IMR-90 (cell line): Measurements from ENCODE around the gene SRBD1. TPM values are rescaled to one million over a fixed set of nuclear protein-coding genes. Genes with fewer than 3 reads are reported as not detected.

Source experiments
- ATAC-seq: fragments of 200-7000 bp; cut with Tn5 transposase; 2 replicates; pipeline ENCODE4 v1.9.1; 2020; ENCODE audit warnings: low read depth, mild to moderate bottlenecking, moderate library complexity
- BruUV-seq: library from RNA; stranded (reverse); fragments of 400-500 nt; replicated peaks from 2 replicates; lab custom pipeline; 2021; lab: Mats Ljungman, UMichigan
- CTCF ChIA-PET: fragments of 300-600 bp; formaldehyde crosslinking; extraction: SDS; loops from one replicate; lab custom pipeline; 2021; ENCODE audit warnings: antibody characterized with exemption; lab: Yijun Ruan, JAX
- POLR2A ChIA-PET: fragments of 300-600 bp; sonication (Branson Sonifier 250); formaldehyde crosslinking; loops from one replicate; lab custom pipeline; 2022; ENCODE audit warnings: antibody characterized with exemption; ENCODE audit not compliant: unreplicated experiment; lab: Charles Lee
- DNase-seq: peaks from one replicate; pipeline ENCODE4 v3.0.0; 2013
- H2AFZ ChIP-seq: replicated peaks from 2 replicates; pipeline ENCODE3; 2013; ENCODE audit warnings: low read length, mild to moderate bottlenecking; ENCODE audit not compliant: poor library complexity
- H2AK5ac ChIP-seq: 2 replicates; pipeline ENCODE4 v1.6.1; 2013; ENCODE audit warnings: low read depth, low read length, inconsistent platforms
- H2AK9ac ChIP-seq: replicated peaks from 2 replicates; pipeline ENCODE3; 2013; ENCODE audit warnings: mild to moderate bottlenecking, low read depth, low read length, moderate library complexity; ENCODE audit not compliant: poor library complexity
- H2BK120ac ChIP-seq: 2 replicates; pipeline ENCODE4 v1.6.1; 2013; ENCODE audit warnings: low read depth, low read length, inconsistent platforms
- H2BK15ac ChIP-seq: 3 replicates; pipeline ENCODE4 v1.6.1; 2013; ENCODE audit warnings: low read depth, low read length, inconsistent platforms
- H2BK20ac ChIP-seq: 2 replicates; pipeline ENCODE4 v1.6.1; 2013; ENCODE audit warnings: low read depth, mild to moderate bottlenecking, inconsistent platforms, low read length, moderate library complexity
- H2BK5ac ChIP-seq: 2 replicates; pipeline ENCODE4 v1.6.1; 2013; ENCODE audit warnings: mild to moderate bottlenecking, low read depth, low read length, inconsistent platforms; ENCODE audit not compliant: poor library complexity, severe bottlenecking
- H3K14ac ChIP-seq: replicated peaks from 2 replicates; pipeline ENCODE4 v1.6.1; 2013; ENCODE audit warnings: low read depth, low read length, inconsistent platforms
- H3K18ac ChIP-seq: 2 replicates; pipeline ENCODE4 v1.6.1; 2013; ENCODE audit warnings: low read depth, low read length, control low read depth
- H3K23ac ChIP-seq: 2 replicates; pipeline ENCODE4 v1.6.1; 2013; ENCODE audit warnings: low read depth, low read length, inconsistent platforms
- H3K27ac ChIP-seq: 2 replicates; pipeline ENCODE4 v1.5.1; 2013; ENCODE audit warnings: mild to moderate bottlenecking, control low read depth, low read length; ENCODE audit not compliant: insufficient read depth
- H3K27me3 ChIP-seq: 2 replicates; pipeline ENCODE4 v1.6.1; 2013; ENCODE audit warnings: low read length; ENCODE audit not compliant: control insufficient read depth, insufficient read depth
- H3K36me3 ChIP-seq: 2 replicates; pipeline ENCODE4 v1.6.1; 2013; ENCODE audit warnings: low read length, mixed read lengths; ENCODE audit not compliant: control insufficient read depth, insufficient read depth
- H3K4ac ChIP-seq: 2 replicates; pipeline ENCODE4 v1.6.1; 2013; ENCODE audit warnings: low read depth, low read length, inconsistent platforms
- H3K4me1 ChIP-seq: 2 replicates; pipeline ENCODE4 v1.6.1; 2013; ENCODE audit warnings: low read length, mixed read lengths; ENCODE audit not compliant: control insufficient read depth, insufficient read depth
- H3K4me2 ChIP-seq: 2 replicates; pipeline ENCODE4 v1.6.1; 2013; ENCODE audit warnings: low read depth, mild to moderate bottlenecking, control low read depth, low read length, moderate library complexity
- H3K4me3 ChIP-seq: 2 replicates; pipeline ENCODE4 v1.5.1; 2013; ENCODE audit warnings: low read depth, mild to moderate bottlenecking, control low read depth, low read length, moderate library complexity; ENCODE audit not compliant: insufficient read depth
- H3K56ac ChIP-seq: 2 replicates; pipeline ENCODE4 v1.6.1; 2013; ENCODE audit warnings: low read length, inconsistent platforms; ENCODE audit not compliant: insufficient read depth; ENCODE audit errors: extremely low read depth
- H3K79me1 ChIP-seq, 2 experiments: 2 replicates each; pipeline ENCODE4 v1.6.1; 2013; ENCODE audit warnings: low read length in 2 of 2, inconsistent platforms in 1 of 2, low read depth in 1 of 2
- H3K9ac ChIP-seq: 2 replicates; pipeline ENCODE4 v1.6.1; 2013; ENCODE audit warnings: low read depth, low read length, control low read depth
- H3K9me1 ChIP-seq: 2 replicates; pipeline ENCODE4 v1.6.1; 2013; ENCODE audit warnings: low read length, inconsistent platforms; ENCODE audit not compliant: insufficient read depth
- H3K9me3 ChIP-seq: 2 replicates; pipeline ENCODE4 v1.6.1; 2013; ENCODE audit warnings: low read length; ENCODE audit not compliant: control insufficient read depth, insufficient read depth
- H4K20me1 ChIP-seq: 2 replicates; pipeline ENCODE4 v1.6.1; 2013; ENCODE audit warnings: low read length, inconsistent platforms; ENCODE audit not compliant: insufficient read depth
- H4K5ac ChIP-seq: 2 replicates; pipeline ENCODE4 v1.6.1; 2013; ENCODE audit warnings: mild to moderate bottlenecking, low read depth, low read length, control low read depth
- H4K8ac ChIP-seq, 2 experiments: 2 replicates each; pipeline ENCODE4 v1.6.1; 2013; ENCODE audit warnings: low read depth in 2 of 2, low read length in 2 of 2, control low read depth in 1 of 2, inconsistent platforms in 1 of 2
- H4K91ac ChIP-seq: 2 replicates; pipeline ENCODE4 v1.6.1; 2013; ENCODE audit warnings: low read depth, low read length, inconsistent platforms; ENCODE audit not compliant: insufficient read depth
- NFE2L2 ChIP-seq: fragments of 150-350 bp; IDR thresholded peaks from 2 replicates; pipeline ENCODE4 v1.6.1; 2016; ENCODE audit warnings: low read depth, mild to moderate bottlenecking, low read length
- WGBS, 2 experiments: methylation state at CpG; one replicate each; pipeline versions ENCODE4 v1.1.5 to v1.1.7; 2013; ENCODE audit warnings: missing lambda C conversion rate in 2 of 2; ENCODE audit not compliant: insufficient read length in 1 of 2; ENCODE audit errors: extremely low coverage in 2 of 2; 5-methylcytosine and 5-hydroxymethylcytosine counted together
- dilution Hi-C: fragments of 300-500 bp; cut with HindIII; formaldehyde crosslinking; loops from one replicate; pipeline ENCODE4 v1.14.3; 2018; ENCODE audit warnings: low sequenced_read_pairs; ENCODE audit not compliant: unreplicated experiment
- in situ Hi-C: fragments of 300-500 bp; cut with MboI; formaldehyde crosslinking; loops from 3 replicates; pipeline ENCODE4 v1.14.3; 2019; ENCODE audit warnings: low sequenced_read_pairs, inconsistent platforms, mixed read lengths
- intact Hi-C: fragments of 100-400 bp; cut with micrococcal nuclease; formaldehyde crosslinking; loops from 2 replicates; pipeline ENCODE4 v1.10.0; 2022
- polyA plus RNA-seq, 3 experiments: library from polyadenylated mRNA; depleted of rRNA; stranded (reverse); fragments of >200 nt; gene quantifications; 2 replicates each; pipeline ENCODE4 v1.2.3, GENCODE V29; 2012; ENCODE audit warnings: low replicate concordance in 1 of 3
- total RNA-seq: library from RNA; depleted of rRNA; stranded (reverse); fragments of >200 nt; gene quantifications from 2 replicates; pipeline ENCODE4 v1.2.3, GENCODE V29; 2012

SRBD1 gene
- total and polyA plus RNA-seq, 2 of the 4 experiments (the other 2 are of a cell fraction), result 3.5 to 14.7 TPM

GRCh38 chr2:45422921-45423320, 188.1 kb downstream of the SRBD1 start:
- dilution Hi-C loops, result no loop called here
- H3K9me1 ChIP-seq, result no peaks in the 10 kb centered on the region
- H2BK5ac ChIP-seq, result no peak overlapping the region
- no peak overlapping the region for H3K18ac ChIP-seq
- no peak overlapping the region for H3K14ac ChIP-seq
- in situ Hi-C loops, result no loop called here
- no TSS peak for BruUV-seq
- intact Hi-C loops, result no loop called here
- no peak overlapping the region for H2AK9ac ChIP-seq
- ChIA-PET CTCF (no interaction called here), POLR2A (no interaction called here)
- no peak overlapping the region for H3K56ac ChIP-seq
- H2BK120ac ChIP-seq, result no peak overlapping the region
- DNase-seq, result no peak
- no peak for ATAC-seq
- no peaks in the 10 kb centered on the region for H3K36me3 ChIP-seq
- H3K4me2 ChIP-seq, result no peak overlapping the region
- TF ChIP-seq NFE2L2, result no peak
- no peak overlapping the region for H2BK15ac ChIP-seq
- no peak overlapping the region for H3K27ac ChIP-seq
- H3K27me3 ChIP-seq, result no peaks in the 10 kb centered on the region
- H3K4me3 ChIP-seq, result no peak overlapping the region
- H2BK20ac ChIP-seq, result no peak overlapping the region
- H3K9ac ChIP-seq, result no peak overlapping the region
- H3K79me1 ChIP-seq, result no peaks in the 10 kb centered on the region
- no peak overlapping the region for H4K5ac ChIP-seq
- no peak overlapping the region for H4K8ac ChIP-seq
- H3K4me1 ChIP-seq, result no peaks in the 10 kb centered on the region
- H3K9me3 ChIP-seq, result no peaks in the 10 kb centered on the region
- H2AK5ac ChIP-seq, result no peak overlapping the region
- no CpG with 5 or more reads among the region's 2 CpGs for WGBS, 2 experiments
- H2AFZ ChIP-seq, result no peak overlapping the region
- no peaks in the 10 kb centered on the region for H4K20me1 ChIP-seq
- no peak overlapping the region for H3K23ac ChIP-seq
- H4K91ac ChIP-seq, result no peak overlapping the region
- H3K4ac ChIP-seq, result no peak overlapping the region
